Activated CD8-positive, alpha-beta T cell treated with anti-CD3 and anti-CD28 coated beads for 36 hours (primary cell): ENCODE results near the gene OTOP2. TPM values are rescaled to one million over a fixed set of nuclear protein-coding genes. Genes with fewer than 3 reads are reported as not detected.

Source experiments
- ATAC-seq: fragments of 200-7000 bp; cut with Tn5 transposase; one replicate; pipeline ENCODE4 v1.10.0; 2021; ENCODE audit warnings: mild to moderate bottlenecking, moderate library complexity
- CTCF ChIA-PET: fragments of 350-600 bp; sonication (Branson Sonifier 250); formaldehyde crosslinking; loops from one replicate; lab custom pipeline; 2021; ENCODE audit warnings: antibody characterized with exemption; lab: Charles Lee
- POLR2A ChIA-PET: fragments of 350-600 bp; sonication (Branson Sonifier 250); formaldehyde crosslinking; loops from one replicate; lab custom pipeline; 2021; ENCODE audit warnings: antibody characterized with exemption; lab: Charles Lee
- DNase-seq: peaks from one replicate; pipeline ENCODE4 v3.0.0-alpha.2; 2020
- H3K27ac Mint-ChIP-seq: one replicate; pipeline ENCODE4 v1.8.0; 2021; ENCODE audit warnings: mild to moderate bottlenecking, mixed read lengths
- H3K27me3 Mint-ChIP-seq: one replicate; pipeline ENCODE4 v1.8.0; 2021; ENCODE audit warnings: mixed read lengths
- H3K36me3 Mint-ChIP-seq: one replicate; pipeline ENCODE4 v1.8.0; 2021; ENCODE audit warnings: low read depth, mixed read lengths
- H3K4me1 Mint-ChIP-seq: one replicate; pipeline ENCODE4 v1.8.0; 2021; ENCODE audit warnings: low read depth, mixed read lengths
- H3K4me3 Mint-ChIP-seq: one replicate; pipeline ENCODE4 v1.8.0; 2021; ENCODE audit warnings: mild to moderate bottlenecking, moderate library complexity, mixed read lengths
- H3K9me3 Mint-ChIP-seq: one replicate; pipeline ENCODE4 v1.8.0; 2021; ENCODE audit warnings: mixed read lengths
- CTCF ChIP-seq: fragments of 200-600 bp; IDR thresholded peaks from one replicate; pipeline ENCODE4 v1.8.0; 2022; ENCODE audit warnings: antibody characterized with exemption, mild to moderate bottlenecking
- intact Hi-C: fragments of 100-400 bp; cut with micrococcal nuclease; formaldehyde crosslinking; loops from one replicate; pipeline ENCODE4 v1.10.0; 2022
- total RNA-seq, 2 experiments: library from RNA; stranded (reverse); gene quantifications; one replicate each; pipeline ENCODE4 v1.2.3, GENCODE V29; 2021

Gene OTOP2
- total RNA-seq, 2 experiments from 2014 or later = not detected

GRCh38 chr17:74938194-74938950, 14.3 kb downstream of the OTOP2 start:
- H3K36me3 Mint-ChIP-seq = no peaks in the 10 kb centered on the region
- POLR2A ChIA-PET = interaction anchor here (0.6 kb wide), 1 partner anchor 154 kb away, joined by 3 read pairs; no protein-coding TSS in a partner anchor
- H3K9me3 Mint-ChIP-seq = no peaks in the 10 kb centered on the region
- H3K27me3 Mint-ChIP-seq = peaks cover 49% of the 10 kb centered on the region
- no peak for TF ChIP-seq CTCF
- DNase-seq (no peak), ATAC-seq (no peak)
- no peak overlapping the region for H3K4me3 Mint-ChIP-seq
- H3K4me1 Mint-ChIP-seq = no peaks in the 10 kb centered on the region
- H3K27ac Mint-ChIP-seq = no peak overlapping the region
- CTCF ChIA-PET = interaction anchor here (1.0 to 3.5 kb wide), 3 partner anchors 15 to 23 kb away, joined by 4 to 18 read pairs (median 6); partner anchors contain the start of genes OTOP2 and USH1G
- intact Hi-C loops = no loop called here

- ATAC-seq = no peak
- Mint-ChIP-seq H3K27me3 (peaks cover 44% of the 10 kb centered on the region), H3K4me1 (no peaks in the 10 kb centered on the region), H3K36me3 (no peaks in the 10 kb centered on the region), H3K4me3 (no peak overlapping the region), H3K9me3 (no peaks in the 10 kb centered on the region), H3K27ac (no peak overlapping the region)
- DNase-seq = no peak
- CTCF ChIA-PET = interaction anchor here (1.0 to 3.5 kb wide), 2 partner anchors 16 to 22 kb away, joined by 6 to 18 read pairs; partner anchors contain the start of genes OTOP2 and USH1G
- intact Hi-C loops = no loop called here
- TF ChIP-seq CTCF = no peak
- POLR2A ChIA-PET = no interaction called here
Observed at GRCh38 chr17:74939534-74939933, 15.5 kb downstream of the OTOP2 start.

- TF ChIP-seq CTCF = no peak
- intact Hi-C loops = no loop called here
Observed at GRCh38 chr17:74941128-74941725, 17.2 kb downstream of the OTOP2 start.

GRCh38 chr17:74943808-74944522, 19.9 kb downstream of the OTOP2 start:
- no peak overlapping the region for H3K27ac Mint-ChIP-seq
- ChIA-PET CTCF (interaction anchor here (1.0 to 1.4 kb wide), 2 partner anchors 14 to 18 kb away, joined by 4 to 7 read pairs; no protein-coding TSS in a partner anchor), POLR2A (no interaction called here)
- DNase-seq (no peak), ATAC-seq (no peak)
- H3K36me3 Mint-ChIP-seq = no peaks in the 10 kb centered on the region
- intact Hi-C loops = no loop called here
- H3K9me3 Mint-ChIP-seq = no peaks in the 10 kb centered on the region
- no peaks in the 10 kb centered on the region for H3K4me1 Mint-ChIP-seq
- no peak for TF ChIP-seq CTCF
- no peak overlapping the region for H3K4me3 Mint-ChIP-seq
- H3K27me3 Mint-ChIP-seq = peaks cover 10% of the 10 kb centered on the region

More at GRCh38 chr17:74941128-74941725, 17.2 kb downstream of the OTOP2 start:
- DNase-seq (no peak), ATAC-seq (no peak)
- no peaks in the 10 kb centered on the region for H3K4me1 Mint-ChIP-seq
- ChIA-PET POLR2A (no interaction called here), CTCF (no interaction called here)
- no peak overlapping the region for H3K27ac Mint-ChIP-seq
- peaks cover 33% of the 10 kb centered on the region for H3K27me3 Mint-ChIP-seq
- H3K9me3 Mint-ChIP-seq = no peaks in the 10 kb centered on the region
- H3K4me3 Mint-ChIP-seq = no peak overlapping the region
- no peaks in the 10 kb centered on the region for H3K36me3 Mint-ChIP-seq
